ENCODE measurements around the gene DNPH1. TPM values are rescaled to one million over a fixed set of nuclear protein-coding genes. Genes with fewer than 3 reads are reported as not detected.
A peak's percentile ranks its signal among the peaks of the same experiment; 100 is the strongest.

The DNPH1 gene
- total and polyA plus RNA-seq, 2 of the 8 experiments (the other 6 are each of a cell fraction or from before 2014, with no cell fraction given) = 33.9 to 134 TPM

DNA sequence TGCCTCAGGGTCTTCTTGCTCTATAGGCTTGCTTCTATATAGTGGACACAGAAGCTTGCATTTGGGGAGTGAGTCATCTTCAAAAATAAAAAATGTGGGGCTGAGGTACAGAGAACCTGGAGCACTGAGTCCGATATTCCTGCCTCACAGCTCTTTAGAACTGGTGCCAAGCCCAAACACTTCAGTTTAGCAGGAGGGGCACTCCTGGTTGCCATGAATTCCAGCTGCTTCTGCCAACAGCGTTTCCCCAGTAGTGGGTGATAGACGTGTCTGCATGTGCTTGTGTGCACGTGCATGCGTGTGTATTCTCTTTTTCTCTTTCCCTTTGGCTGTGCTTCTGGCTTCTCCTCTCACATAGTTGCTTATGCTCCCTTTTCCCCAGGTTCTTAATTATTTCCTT is 11.9 kb downstream of the DNPH1 start:
- H4K20me1 ChIP-seq (replicated peaks in 1 of 2; ENCODE audit: control insufficient read depth in 1 of 2, insufficient read depth in 2 of 2, low read length in 2 of 2) = peaks cover 3% of the 10 kb centered on the region in 2 experiments
- TF ChIP-seq RFX5 (IDR thresholded peaks at IDR 0.05; ENCODE audit: borderline replicate concordance, low read depth, low read length) (no peak), RBBP5 (IDR thresholded peaks at IDR 0.05; ENCODE audit: borderline replicate concordance, low read depth, low read length) (no peak), RNF2 (IDR thresholded peaks at IDR 0.05; ENCODE audit: borderline replicate concordance, low read depth, low read length, missing control alignments, poor library complexity, severe bottlenecking) (no peak), E2F6 (IDR thresholded peaks at IDR 0.05) (no peak), CTBP2 (IDR thresholded peaks at IDR 0.05; ENCODE audit: borderline replicate concordance, insufficient read depth, insufficient read length, low read length) (no peak), ATF3 (IDR thresholded peaks at IDR 0.05; ENCODE audit: insufficient read depth, low read depth, low read length) (no peak), SRF (IDR thresholded peaks at IDR 0.05; ENCODE audit: low read depth, low read length) (no peak), PHF8 (conservative IDR thresholded peaks at IDR 0.05; ENCODE audit: low read depth, low read length) (no peak)
- TF ChIP-seq, protein P1, sequence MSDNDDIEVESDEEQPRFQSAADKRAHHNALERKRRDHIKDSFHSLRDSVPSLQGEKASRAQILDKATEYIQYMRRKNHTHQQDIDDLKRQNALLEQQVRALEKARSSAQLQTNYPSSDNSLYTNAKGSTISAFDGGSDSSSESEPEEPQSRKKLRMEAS (IDR thresholded peaks at IDR 0.05) = no peak
- CTCF ChIA-PET (ENCODE audit: partially characterized antibody) = interaction anchor here (1.0 to 1.1 kb wide), 2 partner anchors 11 to 289 kb away, joined by 4 read pairs; partner anchors contain the start of gene DNPH1
- POLR2A ChIA-PET (ENCODE audit: partially characterized antibody) = interaction anchor here (0.8 to 1.9 kb wide), 4 partner anchors 12 to 158 kb away, joined by 3 to 5 read pairs (median 4); partner anchors contain the start of genes DNPH1, KLC4 and MRPL2
- WGBS, 2 experiments (ENCODE audit: extremely low coverage in 1 of 2, insufficient coverage in 1 of 2, insufficient read length in 1 of 2, insufficient replicate concordance in 2 of 2, low coverage in 1 of 2, low lambda C conversion rate in 2 of 2, missing lambda C conversion rate in 1 of 2) = 85% methylated on average over 5 of the region's 5 CpGs; no CpG with 5 or more reads in 1 of the 2 experiments
- H4K91ac ChIP-seq (replicated peaks; ENCODE audit: insufficient read length, low read length) = no peak overlapping the region
- FAIRE-seq (no peak), DNase-seq (ENCODE audit: low read depth in 1 of 2, low spot score in 2 of 2) (no peak)
- peaks cover 0 to 4% (median 0%) of the 10 kb centered on the region in 4 experiments; a peak in 1 of 7 replicates for H3K4me1 ChIP-seq (replicated peaks in 1 of 4; ENCODE audit: control insufficient read depth in 3 of 4, insufficient read depth in 4 of 4, low read length in 3 of 4)
- no peak overlapping the region for H3K4ac ChIP-seq (replicated peaks; ENCODE audit: insufficient read length, low read depth, low read length)
- H2AK5ac ChIP-seq (ENCODE audit: low read depth, low read length) = no peak overlapping the region
- no peak overlapping the region for H3K56ac ChIP-seq (replicated peaks; ENCODE audit: insufficient read length, low read depth, low read length)
- no peak overlapping the region for H3K9ac ChIP-seq (replicated peaks in 1 of 4; ENCODE audit: extremely low read depth in 1 of 4, low read depth in 3 of 4, low read length in 3 of 4)
- no peak overlapping the region for H2BK120ac ChIP-seq (replicated peaks; ENCODE audit: low read depth, low read length)
- H3K79me1 ChIP-seq (ENCODE audit: low read depth, low read length) = 0 out of 2 replicates have a peak, but pooled peaks cover 2% of the 10 kb centered on the region
- H4K5ac ChIP-seq (ENCODE audit: insufficient read length, low read depth, low read length) = no peak overlapping the region
- no peak overlapping the region for H3K18ac ChIP-seq (ENCODE audit: extremely low read depth, low read length)
- no peaks in the 10 kb centered on the region for H3K9me3 ChIP-seq (ENCODE audit: insufficient read depth in 2 of 2, low read depth in 1 of 2, low read length in 1 of 2)
- H4K8ac ChIP-seq (ENCODE audit: extremely low read depth, insufficient read depth, low read length) = no peak overlapping the region
- no peak overlapping the region for H3K14ac ChIP-seq (ENCODE audit: insufficient read length)
- 0 out of 2 replicates have a peak overlapping the region, but pooled peaks have one; percentile 53 for H2BK15ac ChIP-seq (ENCODE audit: low read length)
- no peaks in the 10 kb centered on the region for H3K27me3 ChIP-seq (replicated peaks in 1 of 4; ENCODE audit: control insufficient read depth in 3 of 4, extremely low read depth in 1 of 4, insufficient read depth in 3 of 4, low read length in 3 of 4)
- no peak overlapping the region for H3K4me3 ChIP-seq (ENCODE audit: extremely low read depth in 1 of 4, insufficient read depth in 2 of 4, low read depth in 3 of 4, low read length in 4 of 4)
- H2BK20ac ChIP-seq (ENCODE audit: low read length) = no peak overlapping the region
- H3K23ac ChIP-seq (ENCODE audit: insufficient read length) = no peak overlapping the region
- H3K79me2 ChIP-seq (ENCODE audit: control insufficient read depth in 1 of 2, insufficient read depth in 2 of 2, low read length in 2 of 2) = no peaks in the 10 kb centered on the region
- no peak overlapping the region for H2BK12ac ChIP-seq (ENCODE audit: low read depth, low read length)
- H2AFZ ChIP-seq (ENCODE audit: low read length) = no peak overlapping the region
- no peak overlapping the region for H3K4me2 ChIP-seq (ENCODE audit: insufficient read depth in 1 of 2, low read depth in 2 of 2, low read length in 2 of 2)
- H3K27ac ChIP-seq (ENCODE audit: low read depth, low read length) = no peak overlapping the region
- no peaks in the 10 kb centered on the region for H3K23me2 ChIP-seq (ENCODE audit: low read depth, low read length)
- H3K36me3 ChIP-seq (ENCODE audit: control insufficient read depth in 2 of 4, insufficient read depth in 4 of 4, low read length in 3 of 4) = no peaks in the 10 kb centered on the region
- H2BK5ac ChIP-seq (ENCODE audit: low read depth, low read length) = no peak overlapping the region
